Parathyroid adenoma (tissue), 2 donors: ENCODE data around the gene UAP1L1.

Experiments
- H2AFZ ChIP-seq: fragments of 300-600 bp; sonication (generic); one replicate; pipeline ENCODE4 v1.7.0; 2017; ENCODE audit warnings: antibody characterized with exemption, mild to moderate bottlenecking
- H3K27ac ChIP-seq: fragments of 300-600 bp; sonication (generic); one replicate; pipeline ENCODE4 v1.7.0; 2017
- H3K27me3 ChIP-seq: fragments of 300-600 bp; sonication (generic); one replicate; pipeline ENCODE4 v1.7.0; 2017; ENCODE audit warnings: low read length; ENCODE audit not compliant: control insufficient read depth, insufficient read depth
- H3K36me3 ChIP-seq: fragments of 300-600 bp; sonication (generic); one replicate; pipeline ENCODE4 v1.7.0; 2017; ENCODE audit warnings: low read length; ENCODE audit not compliant: control insufficient read depth, insufficient read depth
- H3K4me1 ChIP-seq: fragments of 300-600 bp; sonication (generic); one replicate; pipeline ENCODE4 v1.7.0; 2017; ENCODE audit warnings: control low read depth
- H3K4me2 ChIP-seq: fragments of 300-600 bp; sonication (generic); one replicate; pipeline ENCODE4 v1.7.0; 2017; ENCODE audit warnings: low read length
- H3K4me3 ChIP-seq: fragments of 300-600 bp; sonication (generic); one replicate; pipeline ENCODE4 v1.7.0; 2017; ENCODE audit warnings: low read depth, low read length
- H3K79me2 ChIP-seq: fragments of 300-600 bp; sonication (generic); one replicate; pipeline ENCODE4 v1.7.0; 2017; ENCODE audit warnings: control low read depth
- H3K9ac ChIP-seq: fragments of 300-600 bp; sonication (generic); one replicate; pipeline ENCODE4 v1.7.0; 2017; ENCODE audit warnings: mild to moderate bottlenecking
- H3K9me3 ChIP-seq: fragments of 300-600 bp; sonication (generic); one replicate; pipeline ENCODE4 v1.7.0; 2017; ENCODE audit warnings: low read length; ENCODE audit not compliant: control insufficient read depth
- CTCF ChIP-seq: fragments of 300-600 bp; sonication (generic); IDR thresholded peaks from one replicate; pipeline ENCODE4 v1.7.0; 2017; ENCODE audit warnings: antibody characterized with exemption, mild to moderate bottlenecking
- donor health status: primary hyperparathyroidism.

UAP1L1 gene

GRCh38 chr9:137082925-137083290 is 5.6 kb downstream of the UAP1L1 start:
- no peak overlapping the region for H3K4me2 ChIP-seq
- H3K27ac ChIP-seq = no peak overlapping the region
- no peak for TF ChIP-seq CTCF
- no peak overlapping the region for H2AFZ ChIP-seq
- H3K27me3 ChIP-seq = no peaks in the 10 kb centered on the region
- no peak overlapping the region for H3K9ac ChIP-seq
- H3K9me3 ChIP-seq = no peaks in the 10 kb centered on the region
- H3K36me3 ChIP-seq = no peaks in the 10 kb centered on the region
- no peaks in the 10 kb centered on the region for H3K79me2 ChIP-seq
- no peaks in the 10 kb centered on the region for H3K4me1 ChIP-seq
- H3K4me3 ChIP-seq = no peak overlapping the region

- Histone ChIP-seq H3K79me2 (no peaks in the 10 kb centered on the region), H3K9ac (no peak overlapping the region), H3K4me2 (no peak overlapping the region), H3K4me1 (no peaks in the 10 kb centered on the region), H3K9me3 (no peaks in the 10 kb centered on the region), H3K27me3 (no peaks in the 10 kb centered on the region), H3K36me3 (no peaks in the 10 kb centered on the region), H3K27ac (no peak overlapping the region), H2AFZ (no peak overlapping the region), H3K4me3 (no peak overlapping the region)
- TF ChIP-seq CTCF = no peak
These were observed 6.2 kb downstream of the UAP1L1 start for GRCh38 chr9:137083394-137084004.

DNA sequence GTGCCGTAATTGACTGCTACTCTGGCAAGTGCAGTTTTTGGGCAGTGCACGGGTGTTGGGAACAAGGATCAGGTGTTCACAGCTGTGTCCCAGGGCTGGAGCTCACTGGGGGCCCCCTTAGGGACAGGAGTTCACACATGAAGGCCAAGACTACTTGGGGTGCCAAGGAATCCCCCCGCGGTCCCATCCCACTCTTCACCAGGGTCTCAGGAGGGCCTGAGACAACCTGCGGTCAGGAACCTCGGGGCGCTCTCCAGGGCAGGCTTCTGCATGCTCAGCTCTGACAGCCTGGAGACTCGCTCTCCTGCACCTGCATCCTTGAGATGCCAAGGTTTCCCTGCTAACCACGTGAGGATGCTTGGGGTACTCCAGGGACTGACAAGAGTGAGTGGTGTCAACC is 7.2 kb downstream of the UAP1L1 start:
- Histone ChIP-seq H3K9ac (no peak overlapping the region), H3K27ac (no peak overlapping the region), H3K27me3 (no peaks in the 10 kb centered on the region), H2AFZ (no peak overlapping the region), H3K4me3 (no peak overlapping the region), H3K4me2 (no peak overlapping the region), H3K9me3 (no peaks in the 10 kb centered on the region), H3K36me3 (no peaks in the 10 kb centered on the region), H3K4me1 (no peaks in the 10 kb centered on the region), H3K79me2 (no peaks in the 10 kb centered on the region)
- no peak for TF ChIP-seq CTCF

DNA sequence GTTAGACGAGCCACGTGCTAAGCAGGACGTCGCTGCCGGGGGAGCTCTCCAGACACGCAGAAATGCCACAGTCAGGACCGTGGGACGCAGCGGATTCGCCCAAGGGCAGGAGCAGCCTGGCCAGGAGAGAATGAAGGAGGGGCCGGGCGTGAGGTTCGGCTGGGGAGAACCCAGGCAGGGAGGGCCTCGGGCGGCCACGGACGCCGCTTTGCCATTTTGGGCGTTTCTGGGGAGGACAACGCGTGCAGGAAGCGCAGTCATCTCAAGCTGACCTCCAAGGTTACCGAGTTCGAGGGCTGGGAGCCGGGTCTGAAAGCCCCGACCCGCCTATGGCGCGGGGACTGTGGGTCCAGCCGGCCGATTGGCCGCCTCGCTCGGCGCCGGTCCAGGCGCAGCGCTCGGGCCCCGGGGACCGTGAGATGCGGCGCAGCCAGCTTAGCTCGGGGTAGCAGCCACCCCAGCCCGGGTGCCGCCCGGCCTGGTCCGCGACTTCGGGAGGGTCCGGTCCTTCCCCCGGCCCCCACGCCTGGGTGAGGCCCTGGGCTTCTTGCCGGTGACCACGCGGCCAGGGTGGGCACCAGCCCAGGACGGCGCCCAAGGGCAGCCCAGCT is 8.7 kb downstream of the UAP1L1 start:
- Histone ChIP-seq H3K36me3 (no peaks in the 10 kb centered on the region), H3K4me2 (peak overlapping the region; percentile 95), H3K79me2 (no peaks in the 10 kb centered on the region), H3K9me3 (no peaks in the 10 kb centered on the region), H2AFZ (peak overlapping the region; percentile 68), H3K4me1 (no peaks in the 10 kb centered on the region), H3K4me3 (peak overlapping the region; percentile 76), H3K27me3 (no peaks in the 10 kb centered on the region), H3K27ac (peak overlapping the region; percentile 89), H3K9ac (peak overlapping the region; percentile 55)
- TF ChIP-seq CTCF = no peak
